Prostate gland (tissue), 2 donors: ENCODE measurements around the gene MYCL.

Source experiments
- POLR2AphosphoS5 ChIP-seq: sonication (generic); formaldehyde crosslinking; IDR thresholded peaks from one replicate; pipeline ENCODE4 v1.6.1; 2017; ENCODE audit warnings: antibody characterized with exemption
- TF ChIP-seq, protein P1 (sequence below), 4 experiments: fragments of 200-600 bp in 2 of 4; fragments of 450-650 bp in 2 of 4; sonication (generic) in 2 of 4; IDR thresholded peaks; 1 replicate in 3 of 4; 2 replicates in 1 of 4; pipeline ENCODE4 v1.5.1; 2016 to 2019; ENCODE audit warnings: antibody characterized with exemption in 4 of 4, mild to moderate bottlenecking in 2 of 4, moderate library complexity in 2 of 4

DNA sequence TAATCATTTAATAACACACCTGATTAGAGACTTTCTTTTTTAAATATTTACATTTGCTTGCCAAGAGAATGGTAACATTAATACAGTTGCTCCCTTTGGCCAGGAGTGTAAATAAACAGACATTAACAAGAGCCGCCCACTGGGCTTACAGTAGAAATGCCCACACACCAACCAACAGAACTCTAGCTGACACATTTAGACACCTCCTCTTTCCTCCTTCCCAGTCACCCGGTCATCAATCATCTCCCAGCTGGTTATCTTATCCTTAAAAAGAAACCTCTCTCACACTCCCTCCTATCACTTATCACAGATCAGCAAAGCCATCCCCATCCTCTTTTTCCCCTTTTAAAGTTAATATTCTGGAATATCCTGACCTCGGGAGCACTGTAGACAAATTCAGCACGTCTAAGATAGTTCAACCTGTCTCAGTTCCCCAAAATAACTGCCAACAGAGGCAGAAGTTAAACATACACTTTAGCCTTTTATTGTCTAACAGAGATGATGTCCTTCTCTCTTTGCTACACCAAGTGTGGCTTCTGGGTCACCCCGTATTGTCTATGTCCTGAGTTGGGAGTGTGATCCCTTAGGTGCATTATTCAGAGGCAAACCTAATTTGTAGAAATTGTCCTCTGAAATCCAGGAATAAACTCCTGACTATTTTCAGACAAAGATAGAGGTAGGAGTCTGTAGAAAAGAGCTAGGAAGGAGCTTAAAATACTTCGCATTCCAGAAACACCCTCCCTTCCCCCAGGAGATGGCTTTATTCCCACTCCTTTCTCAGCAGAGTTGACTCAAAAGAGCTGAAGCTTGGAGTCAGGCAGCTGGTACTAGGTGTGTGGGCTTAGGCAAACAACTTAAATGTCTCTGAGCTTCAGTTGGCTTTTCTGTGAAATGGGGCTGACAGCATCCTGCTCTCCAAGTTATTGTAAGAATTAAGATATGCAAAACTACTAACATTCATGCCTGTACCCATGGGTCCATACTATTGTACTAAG is 8.8 kb downstream of the MYCL start:
- TF ChIP-seq, protein P1, sequence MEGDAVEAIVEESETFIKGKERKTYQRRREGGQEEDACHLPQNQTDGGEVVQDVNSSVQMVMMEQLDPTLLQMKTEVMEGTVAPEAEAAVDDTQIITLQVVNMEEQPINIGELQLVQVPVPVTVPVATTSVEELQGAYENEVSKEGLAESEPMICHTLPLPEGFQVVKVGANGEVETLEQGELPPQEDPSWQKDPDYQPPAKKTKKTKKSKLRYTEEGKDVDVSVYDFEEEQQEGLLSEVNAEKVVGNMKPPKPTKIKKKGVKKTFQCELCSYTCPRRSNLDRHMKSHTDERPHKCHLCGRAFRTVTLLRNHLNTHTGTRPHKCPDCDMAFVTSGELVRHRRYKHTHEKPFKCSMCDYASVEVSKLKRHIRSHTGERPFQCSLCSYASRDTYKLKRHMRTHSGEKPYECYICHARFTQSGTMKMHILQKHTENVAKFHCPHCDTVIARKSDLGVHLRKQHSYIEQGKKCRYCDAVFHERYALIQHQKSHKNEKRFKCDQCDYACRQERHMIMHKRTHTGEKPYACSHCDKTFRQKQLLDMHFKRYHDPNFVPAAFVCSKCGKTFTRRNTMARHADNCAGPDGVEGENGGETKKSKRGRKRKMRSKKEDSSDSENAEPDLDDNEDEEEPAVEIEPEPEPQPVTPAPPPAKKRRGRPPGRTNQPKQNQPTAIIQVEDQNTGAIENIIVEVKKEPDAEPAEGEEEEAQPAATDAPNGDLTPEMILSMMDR (IDR thresholded peaks at IDR 0.05) = no peak
- peak; percentile 51 for TF ChIP-seq POLR2AphosphoS5
